A172 (cell line): ENCODE measurements around the gene PTPN12. TPM values are rescaled to one million over a fixed set of nuclear protein-coding genes. Genes with fewer than 3 reads are reported as not detected.

Source experiments
- DNase-seq: peaks from one replicate; pipeline ENCODE4 v3.0.0-alpha.2; 2015; ENCODE audit warnings: low spot score
- total RNA-seq: library from RNA; depleted of rRNA; stranded (reverse); fragments of >200 nt; shearing (Covaris generic); gene quantifications from 2 replicates; pipeline ENCODE4 v1.2.3, GENCODE V29; 2014; rRNA removed

Gene PTPN12
- total RNA-seq, 1 experiment from 2014 or later = 30.3 TPM

DNA sequence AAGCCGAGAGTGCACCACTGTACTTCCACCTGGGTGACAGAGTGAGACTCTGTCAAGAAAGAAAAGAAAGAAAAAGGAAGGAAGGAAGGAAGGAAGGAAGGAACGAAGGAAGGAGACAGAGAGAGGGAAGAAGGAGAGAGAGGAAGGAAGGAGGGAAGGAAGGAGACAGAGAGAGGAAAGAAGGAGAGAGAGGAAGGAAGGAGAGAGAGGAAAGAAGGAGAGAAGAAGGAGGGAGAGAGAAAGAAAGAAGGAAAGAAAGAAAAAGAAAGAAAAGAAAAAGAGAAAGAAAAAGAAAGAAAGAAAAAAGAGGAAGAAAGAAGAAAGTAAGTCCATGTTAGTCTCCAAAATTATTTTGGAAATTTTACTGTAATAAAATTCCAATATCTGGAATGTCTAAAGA lies 125.8 kb downstream of the PTPN12 start:
- no peak for DNase-seq

DNA sequence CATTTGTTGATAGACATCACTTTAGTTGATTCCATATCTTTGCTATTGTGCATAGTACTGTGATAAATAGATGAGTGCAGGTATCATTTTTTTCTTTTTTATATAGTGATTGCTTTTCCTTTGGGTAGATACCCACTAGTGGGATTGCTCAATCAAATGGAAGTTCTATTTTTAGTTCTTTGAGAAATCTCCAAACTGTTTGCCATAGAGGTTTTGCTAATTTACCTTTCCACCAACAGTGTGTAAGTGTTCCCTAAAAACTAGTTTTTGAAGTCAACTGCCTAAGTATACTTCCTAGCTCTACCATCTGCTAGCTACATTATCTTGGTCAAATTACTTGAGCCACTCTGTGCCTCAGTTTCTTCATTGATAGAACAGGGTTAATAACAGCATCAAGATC lies 127.6 kb downstream of the PTPN12 start:
- no peak for DNase-seq

DNA sequence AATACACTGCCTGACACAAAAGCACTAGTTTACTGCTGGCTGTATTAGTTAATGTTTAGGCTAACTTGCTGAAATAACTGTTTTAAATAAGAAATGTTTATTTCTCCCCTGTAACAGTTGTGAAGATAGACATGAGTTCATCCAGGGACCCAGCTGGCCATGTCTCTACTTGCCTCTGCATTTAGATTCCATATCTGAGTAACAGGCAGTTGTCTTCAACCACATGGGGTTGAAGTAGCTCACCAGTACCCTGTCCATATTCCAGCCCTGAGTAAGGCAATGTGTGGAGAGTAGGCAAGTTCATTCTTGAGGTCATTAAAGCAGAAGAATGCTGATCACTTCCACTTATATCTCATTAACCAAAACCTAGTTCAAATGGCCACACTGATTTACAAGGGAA lies 128.1 kb downstream of the PTPN12 start:
- no peak for DNase-seq

DNA sequence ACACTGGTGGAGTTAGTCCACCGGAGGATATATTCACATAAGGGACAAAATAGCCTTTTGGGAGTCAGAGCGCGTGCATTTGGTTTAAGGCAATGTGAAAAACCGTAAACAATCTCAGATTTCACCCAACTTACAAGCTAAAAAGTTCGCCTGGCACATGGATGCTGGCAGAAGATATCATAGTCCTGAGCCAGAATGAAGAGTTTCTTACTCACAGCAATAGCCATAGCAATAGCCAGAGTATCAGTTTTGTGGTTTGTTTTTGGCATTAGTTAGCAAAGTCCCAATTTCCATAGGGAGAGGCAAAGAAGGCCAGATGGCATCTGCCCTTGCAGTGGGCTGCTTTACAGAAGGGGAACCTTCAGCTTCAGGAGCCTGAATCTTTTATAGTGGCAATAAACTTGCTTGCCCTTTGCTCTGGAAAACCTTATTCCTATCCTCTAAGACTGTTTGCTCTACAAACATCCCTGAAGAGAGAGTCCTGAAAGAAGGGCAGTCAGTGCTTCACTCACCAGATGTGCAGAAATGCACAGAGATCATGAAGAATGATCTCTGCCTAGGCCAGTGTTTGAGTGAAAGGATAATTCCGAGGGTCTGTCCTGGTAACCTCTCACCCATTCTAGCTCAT lies 130.5 kb downstream of the PTPN12 start:
- no peak for DNase-seq

DNA sequence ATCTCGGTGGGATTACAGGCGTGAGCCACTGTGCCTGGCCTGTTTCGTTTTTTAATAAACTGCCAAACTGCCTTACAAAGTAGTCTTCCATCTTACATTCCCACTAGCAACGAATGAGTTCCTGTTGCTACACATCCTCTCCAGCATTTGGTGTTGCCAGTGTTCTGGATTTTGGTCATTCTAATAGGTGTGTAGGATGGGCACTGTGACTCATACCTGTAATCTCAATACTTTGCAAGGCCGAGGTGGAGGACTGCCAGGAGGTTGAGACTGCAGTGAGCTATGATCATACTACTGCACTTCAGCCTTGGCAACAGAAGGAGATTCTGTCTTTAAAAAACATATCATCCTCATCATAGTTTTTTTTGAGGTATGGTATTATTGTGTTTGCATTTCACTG lies 137.8 kb downstream of the PTPN12 start:
- DNase-seq = peak; percentile 75

DNA sequence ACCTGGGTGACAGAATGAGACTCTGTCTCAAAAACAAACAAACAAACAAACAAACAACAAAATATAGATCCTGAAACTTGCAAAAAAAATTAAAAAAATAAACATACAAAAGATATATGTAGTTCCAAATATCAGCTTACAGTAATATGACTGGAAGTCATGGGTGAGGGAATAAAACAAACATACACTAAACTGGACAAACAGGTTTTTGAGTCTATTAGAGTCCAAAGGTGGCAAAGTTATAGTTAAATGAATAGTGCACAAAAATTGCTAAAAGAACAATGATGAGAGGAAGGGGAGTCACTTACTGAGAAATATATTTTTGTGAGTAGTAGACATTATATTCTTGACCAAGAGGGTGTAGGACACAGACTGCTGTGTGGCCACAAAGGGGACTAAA lies 142.5 kb downstream of the PTPN12 start:
- DNase-seq = no peak

DNA sequence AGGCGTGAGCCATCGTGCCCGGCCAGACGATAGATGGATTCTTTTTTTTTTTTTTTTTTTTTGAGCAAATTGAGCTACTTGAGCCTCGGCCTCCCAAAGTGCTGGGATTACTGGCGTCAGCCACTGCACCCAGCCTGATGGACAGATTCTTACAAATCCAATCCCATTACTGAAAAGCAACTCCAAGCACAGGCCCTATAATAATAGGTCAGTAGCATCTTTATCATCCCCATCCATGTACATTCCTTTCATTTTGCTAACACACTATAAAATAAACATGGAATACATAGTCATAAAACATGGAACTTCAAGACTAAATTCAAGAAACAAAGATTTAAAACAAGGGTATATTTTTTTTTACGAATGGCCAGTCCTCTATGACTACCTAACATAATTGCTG lies 143.2 kb downstream of the PTPN12 start:
- no peak for DNase-seq

DNA sequence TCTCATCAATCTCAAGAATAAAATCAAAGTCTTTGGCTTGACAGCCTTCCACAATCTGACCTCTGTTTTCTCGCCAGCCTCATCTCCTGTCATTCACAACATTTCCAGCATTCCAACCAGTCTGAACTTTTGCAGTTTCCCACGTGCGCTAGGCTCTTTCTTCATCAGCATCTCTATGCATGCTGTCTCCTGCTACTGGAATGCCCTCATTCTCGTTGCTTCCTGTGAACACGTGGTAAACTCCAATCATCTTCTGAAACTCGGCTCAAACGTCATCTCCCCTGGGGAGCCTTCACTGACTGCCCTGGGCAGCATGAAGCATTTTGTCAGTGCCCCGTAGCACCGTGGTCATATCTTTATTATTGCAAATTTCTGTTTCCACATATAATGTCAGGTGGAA lies 146.9 kb downstream of the PTPN12 start:
- no peak for DNase-seq

DNA sequence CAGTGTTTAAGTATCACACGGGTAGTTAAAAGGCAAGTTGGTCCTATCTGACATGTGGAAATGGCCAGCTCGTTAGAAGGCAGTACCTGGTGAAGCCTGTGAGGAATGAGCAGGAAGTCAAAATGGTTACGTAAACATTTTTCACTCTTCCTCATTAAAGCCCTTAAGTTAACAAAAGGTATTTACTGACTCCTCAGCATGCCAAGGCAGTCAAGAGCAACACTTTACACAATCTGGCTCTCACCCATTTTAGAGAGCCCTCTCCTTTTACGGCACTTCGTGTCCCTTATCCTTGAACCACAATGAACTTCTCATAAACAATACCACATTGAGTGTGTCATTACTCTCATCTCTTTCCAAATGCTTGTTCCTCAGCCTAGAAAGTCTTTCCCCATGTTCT lies 148.1 kb downstream of the PTPN12 start:
- DNase-seq = no peak

DNA sequence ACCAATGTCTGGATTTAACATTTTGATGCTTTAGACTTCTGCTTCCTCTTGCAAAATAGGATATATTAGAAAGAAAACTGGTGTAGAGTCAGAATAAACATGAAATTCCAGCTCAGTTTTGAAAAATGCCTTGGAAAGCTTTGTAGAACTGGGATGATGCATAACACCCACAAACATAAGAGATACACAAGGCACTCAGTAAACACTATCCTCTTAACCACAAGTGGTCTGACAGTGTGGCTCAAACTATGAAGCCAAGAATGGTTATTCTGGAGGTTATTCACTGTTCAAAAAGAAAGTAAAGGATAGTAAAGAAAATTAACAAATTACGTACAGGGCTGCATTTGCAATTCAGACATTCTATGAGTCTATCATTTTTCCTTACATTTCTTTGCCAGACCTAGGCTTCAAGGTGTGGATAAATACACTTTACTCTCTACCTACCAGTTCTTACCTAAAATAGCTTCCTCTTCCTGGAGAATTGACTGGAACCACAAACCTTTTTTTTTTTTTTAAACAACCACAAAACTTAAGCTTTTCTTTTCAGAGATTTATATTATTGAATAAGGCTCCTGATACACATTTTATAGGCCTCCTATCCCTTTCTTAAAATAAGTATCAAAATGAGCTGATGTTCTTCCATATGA lies 150.1 kb downstream of the PTPN12 start:
- no peak for DNase-seq

DNA sequence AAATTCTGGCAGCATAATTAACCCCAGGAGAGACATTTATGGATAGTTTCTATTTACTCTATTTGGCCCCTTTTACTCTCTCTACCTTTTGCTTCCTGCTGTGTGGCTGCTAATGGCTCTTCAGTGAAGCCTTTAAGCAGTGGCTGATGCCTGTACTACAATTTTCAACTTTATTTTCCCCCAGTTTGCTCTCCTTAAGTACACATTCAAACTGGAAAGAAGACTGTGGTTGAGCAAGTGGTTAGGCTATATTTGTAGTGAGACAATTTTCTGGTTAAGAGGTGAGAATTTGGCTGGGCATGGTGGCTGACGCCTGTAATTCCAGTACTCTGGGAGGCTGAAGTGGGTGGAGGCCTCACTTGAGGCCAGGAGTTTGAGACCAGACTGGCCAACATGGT lies 150.7 kb downstream of the PTPN12 start:
- DNase-seq = no peak

Other genes with a start within 250 kb of the PTPN12 start
- 9.6 and 13.7 TPM in 2 replicates for gene GSAP, start 120.9 kb upstream of the PTPN12 start, total RNA-seq
- 19.4 and 20.5 TPM in 2 replicates for gene RSBN1L, start 159.2 kb downstream of the PTPN12 start, total RNA-seq